WERI-Rb-1 (cell line): ENCODE measurements around the gene DDX10.

ENCODE experiments used
- DNase-seq: peaks from one replicate; pipeline ENCODE4 v3.0.0-alpha.2; 2020
- H3K27ac ChIP-seq: fragments of 250-450 bp; sonication (Bioruptor Pico); 2 replicates; pipeline ENCODE4 v1.5.1; 2020; ENCODE audit warnings: mild to moderate bottlenecking, moderate library complexity
- H3K27me3 ChIP-seq: fragments of 250-450 bp; sonication (Bioruptor Pico); 2 replicates; pipeline ENCODE4 v1.5.1; 2021; ENCODE audit warnings: mild to moderate bottlenecking, low read depth, moderate library complexity; ENCODE audit not compliant: insufficient read depth, severe bottlenecking
- H3K36me3 ChIP-seq: fragments of 250-450 bp; sonication (Bioruptor Pico); 2 replicates; pipeline ENCODE4 v1.5.1; 2020; ENCODE audit warnings: mild to moderate bottlenecking, moderate library complexity
- H3K4me3 ChIP-seq: 2 replicates; pipeline ENCODE4 v1.5.1; 2011; ENCODE audit warnings: low read depth, mild to moderate bottlenecking, control low read depth, low read length
- H3K9me3 ChIP-seq: fragments of 250-450 bp; sonication (Bioruptor Pico); 2 replicates; pipeline ENCODE4 v1.5.1; 2021; ENCODE audit warnings: mild to moderate bottlenecking, moderate library complexity; ENCODE audit not compliant: severe bottlenecking
- CTCF ChIP-seq: IDR thresholded peaks from 2 replicates; pipeline ENCODE4 v1.5.1; 2011; ENCODE audit warnings: low read depth, mild to moderate bottlenecking, control low read depth, inconsistent platforms, low read length

DDX10 gene

GRCh38 chr11:108877178-108877577 is 212.3 kb downstream of the DDX10 start:
- Histone ChIP-seq H3K4me3 (no peak overlapping the region), H3K27me3 (no peaks in the 10 kb centered on the region), H3K36me3 (no peaks in the 10 kb centered on the region), H3K9me3 (no peaks in the 10 kb centered on the region), H3K27ac (no peak overlapping the region)
- no peak for DNase-seq
- no peak for TF ChIP-seq CTCF

GRCh38 chr11:108880510-108880909 is 215.6 kb downstream of the DDX10 start:
- no peak for TF ChIP-seq CTCF
- DNase-seq: no peak
- no peaks in the 10 kb centered on the region for H3K9me3 ChIP-seq
- no peaks in the 10 kb centered on the region for H3K36me3 ChIP-seq
- H3K27me3 ChIP-seq: no peaks in the 10 kb centered on the region
- H3K27ac ChIP-seq: no peak overlapping the region
- H3K4me3 ChIP-seq: no peak overlapping the region

- Histone ChIP-seq H3K36me3 (no peaks in the 10 kb centered on the region), H3K27me3 (no peaks in the 10 kb centered on the region), H3K27ac (no peak overlapping the region), H3K4me3 (no peak overlapping the region), H3K9me3 (no peaks in the 10 kb centered on the region)
- DNase-seq: no peak
- TF ChIP-seq CTCF: no peak
These were observed 216.3 kb downstream of the DDX10 start for GRCh38 chr11:108881131-108881530.

GRCh38 chr11:108882211-108882831 is 217.5 kb downstream of the DDX10 start:
- TF ChIP-seq CTCF: no peak
- DNase-seq: no peak
- H3K27ac ChIP-seq: no peak overlapping the region
- H3K27me3 ChIP-seq: no peaks in the 10 kb centered on the region
- no peak overlapping the region for H3K4me3 ChIP-seq
- no peaks in the 10 kb centered on the region for H3K9me3 ChIP-seq
- H3K36me3 ChIP-seq: no peaks in the 10 kb centered on the region

- TF ChIP-seq CTCF: no peak
- Histone ChIP-seq H3K4me3 (no peak overlapping the region), H3K27ac (no peak overlapping the region), H3K36me3 (no peaks in the 10 kb centered on the region), H3K27me3 (no peaks in the 10 kb centered on the region), H3K9me3 (no peaks in the 10 kb centered on the region)
- DNase-seq: no peak
These were observed 221.3 kb downstream of the DDX10 start for GRCh38 chr11:108886005-108886659.

GRCh38 chr11:108886660-108887009 is 221.8 kb downstream of the DDX10 start:
- Histone ChIP-seq H3K9me3 (no peaks in the 10 kb centered on the region), H3K27ac (no peak overlapping the region), H3K4me3 (no peak overlapping the region), H3K36me3 (no peaks in the 10 kb centered on the region), H3K27me3 (no peaks in the 10 kb centered on the region)
- DNase-seq: no peak
- no peak for TF ChIP-seq CTCF
